Measurements from ENCODE around the gene NFX1.

Gene NFX1

DNA sequence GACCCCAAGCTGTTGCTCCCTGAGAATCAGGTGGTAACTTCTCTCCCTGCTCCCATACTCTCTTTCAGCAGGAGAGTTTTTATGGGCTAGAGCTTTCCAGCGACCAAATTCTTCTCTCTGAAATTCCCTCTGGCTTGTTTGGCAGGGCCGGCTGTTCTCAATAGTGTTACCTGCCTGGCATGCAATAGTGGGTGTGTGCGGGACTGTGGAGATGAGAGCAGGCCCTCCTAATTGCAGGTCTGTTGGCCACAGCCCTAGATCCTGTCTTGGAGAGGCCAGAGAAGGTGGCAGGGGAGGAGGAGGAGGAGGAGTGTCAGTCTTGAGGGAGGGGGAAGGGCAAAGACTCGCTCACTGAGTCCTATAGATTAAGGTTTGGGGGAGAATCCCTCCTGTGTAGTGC is 82.6 kb downstream of the NFX1 start:
- Histone ChIP-seq H3K9me3 (ENCODE audit: control insufficient read depth, insufficient read depth, low read depth, low read length) (no peaks in the 10 kb centered on the region), H3K4me3 (ENCODE audit: low read depth, low read length) (no peak overlapping the region), H3K36me3 (ENCODE audit: control insufficient read depth in 2 of 2, insufficient read depth in 1 of 2, low read length in 2 of 2) (peaks cover 0 to 42% of the 10 kb centered on the region in 2 experiments; a peak in 2 of 3 replicates), H3K4me1 (ENCODE audit: control insufficient read depth, insufficient read depth, low read length) (no peaks in the 10 kb centered on the region), H3K27ac (ENCODE audit: extremely low read depth, low read depth, low read length) (no peak overlapping the region)
- TF ChIP-seq ZNF473 (tag by site-specific recombination; IDR thresholded peaks at IDR 0.05) = no peak
- POLR2A ChIA-PET = interaction anchor here (1.1 to 1.4 kb wide), 2 partner anchors 20 to 101 kb away, joined by 3 read pairs; partner anchors contain the start of gene NOL6
- CTCF ChIA-PET = interaction anchor here (0.6 to 5.5 kb wide), 10 partner anchors 10 to 310 kb away, joined by 3 to 111 read pairs (median 5); partner anchors contain the start of genes AQP3, AQP7 and NOL6

GRCh38 chr9:33374190-33374589 is 83.9 kb downstream of the NFX1 start:
- no peak overlapping the region for H3K27ac ChIP-seq (ENCODE audit: extremely low read depth, low read depth, low read length)
- TF ChIP-seq ZIC2 (tag by site-specific recombination; IDR thresholded peaks at IDR 0.05) = no peak
- H3K36me3 ChIP-seq (ENCODE audit: control insufficient read depth in 2 of 2, insufficient read depth in 1 of 2, low read length in 2 of 2) = peaks cover 0 to 33% of the 10 kb centered on the region in 2 experiments; a peak in 2 of 3 replicates
- CTCF ChIA-PET = interaction anchor here (0.5 to 5.5 kb wide), 35 partner anchors 8 to 1230 kb away, joined by 3 to 111 read pairs (median 6); partner anchors contain the start of genes AQP3, AQP7 and NOL6
- no peak overlapping the region for H3K4me3 ChIP-seq (ENCODE audit: low read depth, low read length)
- H3K4me1 ChIP-seq (ENCODE audit: control insufficient read depth, insufficient read depth, low read length) = no peaks in the 10 kb centered on the region
- POLR2A ChIA-PET = interaction anchor here (0.6 kb wide), 1 partner anchor 109 kb away, joined by 4 read pairs; no protein-coding TSS in a partner anchor
- H3K9me3 ChIP-seq (ENCODE audit: control insufficient read depth, insufficient read depth, low read depth, low read length) = no peaks in the 10 kb centered on the region

DNA sequence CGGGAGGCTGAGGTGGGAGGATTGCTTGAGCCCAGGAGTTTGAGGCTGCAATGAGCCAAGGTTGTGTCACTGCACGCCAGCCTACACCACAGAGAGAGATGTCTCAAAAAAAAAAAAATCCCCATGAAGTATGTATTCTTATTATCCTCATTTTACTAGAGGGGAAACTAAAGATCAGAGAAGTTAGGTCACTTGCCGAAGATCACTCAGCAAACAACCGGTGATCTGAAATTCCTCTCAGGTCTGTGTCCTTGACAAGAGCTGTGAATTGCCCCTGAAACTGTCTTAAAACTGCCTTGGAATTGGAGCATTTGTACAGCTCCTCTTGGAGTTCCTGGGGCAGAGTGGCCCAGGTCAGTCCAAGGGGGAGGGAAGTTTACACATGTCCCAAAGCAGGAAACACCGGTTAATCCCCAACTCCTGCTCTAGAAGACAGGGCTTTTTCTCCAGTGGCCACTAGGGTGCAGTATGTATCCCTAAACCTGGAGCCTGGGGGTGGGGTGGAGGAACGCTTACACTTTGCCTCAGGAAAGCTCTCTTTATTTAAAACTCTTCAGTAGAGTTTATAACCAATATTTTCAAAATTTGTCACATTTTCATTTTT is 84.4 kb downstream of the NFX1 start:
- ChIA-PET CTCF (interaction anchor here (0.5 to 5.5 kb wide), 41 partner anchors 8 to 599 kb away, joined by 3 to 111 read pairs (median 6); partner anchors contain the start of genes AQP3, AQP7 and NOL6), POLR2A (interaction anchor here (0.6 to 1.5 kb wide), 4 partner anchors 14 to 108 kb away, joined by 4 to 8 read pairs (median 4); partner anchors contain the start of gene NOL6)
- Histone ChIP-seq H3K9me3 (ENCODE audit: control insufficient read depth, insufficient read depth, low read depth, low read length) (no peaks in the 10 kb centered on the region), H3K27ac (ENCODE audit: extremely low read depth, low read depth, low read length) (no peak overlapping the region), H3K4me1 (ENCODE audit: control insufficient read depth, insufficient read depth, low read length) (no peaks in the 10 kb centered on the region), H3K4me3 (ENCODE audit: low read depth, low read length) (no peak overlapping the region), H3K36me3 (ENCODE audit: control insufficient read depth in 2 of 2, insufficient read depth in 1 of 2, low read length in 2 of 2) (peaks cover 0 to 29% of the 10 kb centered on the region in 2 experiments; a peak in 2 of 3 replicates)
- TF ChIP-seq ZNF654 (tag by site-specific recombination; IDR thresholded peaks at IDR 0.05; ENCODE audit: low read depth) = peak; percentile 60
- 0 out of 2 replicates have a peak, but pooled peaks have one; percentile 25 for TF ChIP-seq ZNF660 (tag by site-specific recombination; IDR thresholded peaks at IDR 0.05)
- peak; percentile 64; the same call in 1 of the 2 replicates for TF ChIP-seq ZNF768 (tag by site-specific recombination; IDR thresholded peaks at IDR 0.05)
- TF ChIP-seq ZNF335 (tag by site-specific recombination; conservative IDR thresholded peaks at IDR 0.05) = no peak

GRCh38 chr9:33375238-33375840 is 85.0 kb downstream of the NFX1 start:
- ChIA-PET POLR2A (interaction anchor here (0.6 to 1.5 kb wide), 3 partner anchors 14 to 98 kb away, joined by 4 to 8 read pairs (median 4); partner anchors contain the start of gene NOL6), CTCF (interaction anchor here (0.6 to 5.5 kb wide), 33 partner anchors 7 to 599 kb away, joined by 3 to 111 read pairs (median 8); partner anchors contain the start of genes AQP3, AQP7 and NOL6)
- Histone ChIP-seq H3K4me3 (ENCODE audit: low read depth, low read length) (no peak overlapping the region), H3K4me1 (ENCODE audit: control insufficient read depth, insufficient read depth, low read length) (no peaks in the 10 kb centered on the region), H3K36me3 (ENCODE audit: control insufficient read depth in 2 of 2, insufficient read depth in 1 of 2, low read length in 2 of 2) (peaks cover 0 to 23% of the 10 kb centered on the region in 2 experiments; a peak in 1 of 3 replicates), H3K27ac (ENCODE audit: extremely low read depth, low read depth, low read length) (no peak overlapping the region), H3K9me3 (ENCODE audit: control insufficient read depth, insufficient read depth, low read depth, low read length) (no peaks in the 10 kb centered on the region)
- peak; percentile 35; the same call in 1 of the 2 replicates for TF ChIP-seq ZNF223 (tag by site-specific recombination; IDR thresholded peaks at IDR 0.05)
- peak; percentile 49; the same call in 1 of the 2 replicates for TF ChIP-seq KLF1 (tag by site-specific recombination; IDR thresholded peaks at IDR 0.05)
- TF ChIP-seq SCRT1 (tag by site-specific recombination; IDR thresholded peaks at IDR 0.05; ENCODE audit: borderline replicate concordance) = no peak
- TF ChIP-seq SETDB1 (IDR thresholded peaks at IDR 0.05; ENCODE audit: insufficient read length, low read length) = peak; percentile 55
- TF ChIP-seq, protein P1, sequence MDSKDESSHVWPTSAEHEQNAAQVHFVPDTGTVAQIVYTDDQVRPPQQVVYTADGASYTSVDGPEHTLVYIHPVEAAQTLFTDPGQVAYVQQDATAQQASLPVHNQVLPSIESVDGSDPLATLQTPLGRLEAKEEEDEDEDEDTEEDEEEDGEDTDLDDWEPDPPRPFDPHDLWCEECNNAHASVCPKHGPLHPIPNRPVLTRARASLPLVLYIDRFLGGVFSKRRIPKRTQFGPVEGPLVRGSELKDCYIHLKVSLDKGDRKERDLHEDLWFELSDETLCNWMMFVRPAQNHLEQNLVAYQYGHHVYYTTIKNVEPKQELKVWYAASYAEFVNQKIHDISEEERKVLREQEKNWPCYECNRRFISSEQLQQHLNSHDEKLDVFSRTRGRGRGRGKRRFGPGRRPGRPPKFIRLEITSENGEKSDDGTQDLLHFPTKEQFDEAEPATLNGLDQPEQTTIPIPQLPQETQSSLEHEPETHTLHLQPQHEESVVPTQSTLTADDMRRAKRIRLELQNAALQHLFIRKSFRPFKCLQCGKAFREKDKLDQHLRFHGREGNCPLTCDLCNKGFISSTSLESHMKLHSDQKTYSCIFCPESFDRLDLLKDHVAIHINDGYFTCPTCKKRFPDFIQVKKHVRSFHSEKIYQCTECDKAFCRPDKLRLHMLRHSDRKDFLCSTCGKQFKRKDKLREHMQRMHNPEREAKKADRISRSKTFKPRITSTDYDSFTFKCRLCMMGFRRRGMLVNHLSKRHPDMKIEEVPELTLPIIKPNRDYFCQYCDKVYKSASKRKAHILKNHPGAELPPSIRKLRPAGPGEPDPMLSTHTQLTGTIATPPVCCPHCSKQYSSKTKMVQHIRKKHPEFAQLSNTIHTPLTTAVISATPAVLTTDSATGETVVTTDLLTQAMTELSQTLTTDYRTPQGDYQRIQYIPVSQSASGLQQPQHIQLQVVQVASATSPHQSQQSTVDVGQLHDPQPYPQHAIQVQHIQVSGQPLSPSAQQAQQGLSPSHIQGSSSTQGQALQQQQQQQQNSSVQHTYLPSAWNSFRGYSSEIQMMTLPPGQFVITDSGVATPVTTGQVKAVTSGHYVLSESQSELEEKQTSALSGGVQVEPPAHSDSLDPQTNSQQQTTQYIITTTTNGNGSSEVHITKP (tag by site-specific recombination; IDR thresholded peaks at IDR 0.05) = peak; percentile 85
